Left cardiac atrium (tissue), 4 donors: Measurements from ENCODE around the gene KCNK15. TPM values are rescaled to one million over a fixed set of nuclear protein-coding genes. Genes with fewer than 3 reads are reported as not detected.

Experiments used
- ATAC-seq, 2 donors: fragments of 200-7000 bp; cut with Tn5 transposase; one replicate each; pipeline ENCODE4 v1.9.1; 2020; ENCODE audit warnings: mild to moderate bottlenecking in 2 of 2, moderate library complexity in 2 of 2
- DNase-seq: peaks from one replicate; pipeline ENCODE4 v3.0.0-alpha.2; 2020
- intact Hi-C, 2 donors: fragments of 100-400 bp; cut with DNase I; formaldehyde crosslinking; loops; one replicate each; pipeline versions ENCODE4 v1.14.1 to v1.15.1; 2022 to 2023
- total RNA-seq, 2 donors: library from RNA; stranded (reverse); fragmentation: NEBNext Ultra II Directional; extraction: Animal tissue kit (Norgen Biotek cat#: 25700); gene quantifications; one replicate each; pipeline ENCODE4 v1.2.1, GENCODE V29; 2021
- donor health status: DM: no; HTN: yes; CAD: no.
- donor health status: DM: no; HTN: yes; CAD: no; lungs with severe emphysema.
- donor health status: DM: yes; HTN: yes; CAD: no.
- donor health status: Dilated cardiomyopathy.

The KCNK15 gene
- total RNA-seq, 2 donors from 2014 or later, result 2.2 to 2.6 TPM

DNA sequence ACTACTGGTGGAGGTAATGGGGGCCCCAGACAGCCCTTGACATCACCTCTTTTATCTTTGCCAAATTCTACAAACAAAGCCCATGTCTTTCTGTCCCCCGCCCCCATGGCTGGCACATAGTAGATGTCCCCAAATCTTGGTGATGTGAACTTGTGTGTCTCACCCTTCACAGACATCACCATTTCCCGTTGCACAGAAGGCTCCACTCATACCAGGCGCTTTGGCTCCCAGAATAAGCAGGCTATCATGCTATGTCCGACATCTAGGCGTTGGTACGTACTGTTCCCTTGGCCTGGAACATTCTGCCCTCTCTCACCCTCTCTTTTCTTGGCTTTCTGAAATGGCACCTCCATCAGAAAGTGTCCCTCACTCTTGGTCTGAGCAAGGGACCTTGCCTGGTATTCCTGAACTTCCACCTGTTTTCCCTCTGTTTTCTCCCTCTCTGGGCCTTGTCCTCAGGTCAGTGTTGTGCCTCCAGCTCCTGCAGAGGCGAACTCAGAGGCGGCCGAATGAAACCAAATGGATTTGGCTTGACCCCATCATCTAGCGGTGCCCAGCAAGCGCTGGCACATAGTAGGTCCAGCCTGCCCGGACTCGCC lies 31.5 kb upstream of the KCNK15 start:
- peak; percentile 32 to 42 for ATAC-seq
- intact Hi-C loops, result no loop called here
- DNase-seq, result peak; percentile 61

DNA sequence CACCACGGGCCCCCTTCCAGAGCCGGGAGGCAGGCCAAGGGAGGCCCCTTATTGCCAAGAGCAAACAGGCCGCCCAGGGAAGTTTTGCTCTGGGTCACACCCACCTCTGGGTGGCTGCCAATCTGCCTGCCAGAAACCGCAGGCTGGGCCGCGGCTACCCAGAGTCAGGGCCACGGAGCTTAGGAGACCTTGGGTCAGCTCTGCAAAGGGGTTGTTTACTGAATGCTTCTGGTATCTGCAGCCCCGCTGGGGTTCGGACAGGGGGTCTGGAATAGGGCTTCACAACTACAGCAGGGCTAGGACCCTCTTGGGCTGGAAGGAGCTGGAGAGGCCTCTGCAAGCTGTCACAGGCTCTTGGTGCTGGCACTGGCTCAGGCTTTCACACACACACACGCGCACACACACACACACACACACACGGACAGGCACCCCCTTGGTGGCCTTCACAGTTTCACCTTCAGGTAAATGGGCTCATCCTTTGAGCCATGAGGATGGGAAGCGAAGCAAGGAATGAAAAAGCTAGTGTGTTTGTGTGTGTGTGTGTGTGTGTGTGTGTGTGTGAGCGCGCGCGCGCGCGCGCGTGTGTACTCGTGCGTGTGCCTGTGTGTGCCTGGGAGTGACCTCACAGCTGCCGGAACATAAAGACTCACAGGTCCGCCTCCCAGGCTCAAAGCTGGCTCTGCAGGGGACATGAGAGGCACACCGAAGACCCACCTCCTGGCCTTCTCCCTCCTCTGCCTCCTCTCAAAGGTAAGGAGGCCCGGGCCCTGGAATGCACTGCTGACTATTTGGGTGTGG lies 30.8 kb upstream of the KCNK15 start, which contains the start of gene CCN5:
TSS of gene CCN5 (plus strand) at position 669 of the 798 bp plus-strand sequence. CDS start at position 691, 22 bp downstream.
- peak; percentile 82 to 86 for ATAC-seq
- intact Hi-C loops, result no loop called here

DNA sequence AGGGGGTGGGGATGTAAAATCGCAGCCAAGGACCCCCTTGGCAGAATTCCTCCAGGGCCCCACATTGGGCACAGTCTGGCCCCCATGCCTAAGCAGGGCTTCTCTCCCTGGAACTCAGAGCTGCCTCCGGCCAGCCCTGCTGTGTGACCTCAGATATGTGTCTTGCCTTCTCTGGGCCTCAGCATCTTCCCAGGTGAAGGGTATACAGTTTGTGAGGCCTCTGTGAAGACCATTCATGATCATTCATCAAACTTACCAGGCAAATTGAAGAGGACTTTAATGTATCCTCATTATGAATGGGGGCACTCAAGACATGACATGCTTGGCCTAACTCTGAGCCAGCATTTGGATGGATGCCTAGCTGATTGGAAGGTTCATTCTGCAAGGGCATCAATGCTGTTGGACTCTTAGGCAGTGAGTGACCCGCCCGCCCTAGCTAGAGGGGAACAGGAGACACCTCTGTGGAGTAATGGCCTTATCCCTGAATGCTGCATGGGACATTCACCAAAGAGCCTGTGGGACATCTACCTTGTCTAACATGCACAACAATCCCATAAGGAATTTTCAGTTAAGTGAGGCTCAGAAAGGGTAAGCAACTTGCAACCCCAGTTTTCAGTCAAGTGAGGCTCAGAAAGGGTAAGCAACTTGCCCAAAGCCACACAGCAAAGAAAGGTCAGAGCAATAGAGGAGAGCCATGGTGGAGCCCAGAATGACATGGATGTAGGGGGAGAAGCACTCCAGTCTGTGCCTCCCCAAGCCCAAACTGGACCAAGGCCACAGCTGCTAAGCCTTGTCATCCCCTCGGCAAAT lies 30.0 kb upstream of the KCNK15 start:
- DNase-seq, result no peak
- intact Hi-C loops, result no loop called here
- ATAC-seq, result no peak

More for the DNA sequence above, 30.8 kb upstream of the KCNK15 start, which contains the start of gene CCN5:
- DNase-seq, result peak; percentile 94

DNA sequence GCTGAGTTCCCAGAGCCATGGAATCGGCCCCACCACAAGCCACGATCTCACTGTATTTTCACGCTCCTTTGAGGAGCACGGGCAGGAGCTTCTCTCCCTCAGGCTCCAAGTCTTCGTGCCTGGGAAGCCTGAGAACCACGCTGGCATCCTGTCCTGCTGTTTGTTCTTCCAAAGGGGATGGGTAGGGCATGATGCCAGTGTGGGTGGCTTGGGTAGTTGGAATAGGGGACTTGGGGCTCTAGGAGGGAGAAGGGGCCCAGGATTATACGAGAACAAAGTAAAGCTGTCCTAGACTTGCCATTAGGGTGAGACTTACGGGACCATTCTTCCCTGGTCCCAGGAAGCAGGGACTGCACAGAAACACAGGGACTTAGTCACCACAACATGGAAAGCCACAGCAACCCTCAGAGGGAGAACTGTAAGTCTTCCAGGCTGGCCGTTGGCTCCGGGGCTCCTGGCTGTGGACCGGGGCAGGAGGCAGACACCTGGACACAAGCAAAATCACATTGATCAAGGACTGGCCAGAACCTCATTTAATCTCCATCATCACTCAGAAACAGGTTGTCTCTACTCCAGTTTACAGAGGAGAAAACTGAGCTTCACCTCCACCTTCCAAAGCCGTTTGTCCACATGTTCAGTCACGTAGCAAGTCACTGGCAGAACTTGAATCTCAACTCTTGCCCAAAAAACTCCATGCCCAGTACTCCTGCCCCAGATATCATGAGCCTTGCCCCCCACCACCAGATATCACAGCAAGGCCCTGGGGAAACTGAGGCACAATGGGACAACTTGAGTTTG lies 29.2 kb upstream of the KCNK15 start:
- ATAC-seq, result no peak
- DNase-seq, result no peak
- intact Hi-C loops, result no loop called here

DNA sequence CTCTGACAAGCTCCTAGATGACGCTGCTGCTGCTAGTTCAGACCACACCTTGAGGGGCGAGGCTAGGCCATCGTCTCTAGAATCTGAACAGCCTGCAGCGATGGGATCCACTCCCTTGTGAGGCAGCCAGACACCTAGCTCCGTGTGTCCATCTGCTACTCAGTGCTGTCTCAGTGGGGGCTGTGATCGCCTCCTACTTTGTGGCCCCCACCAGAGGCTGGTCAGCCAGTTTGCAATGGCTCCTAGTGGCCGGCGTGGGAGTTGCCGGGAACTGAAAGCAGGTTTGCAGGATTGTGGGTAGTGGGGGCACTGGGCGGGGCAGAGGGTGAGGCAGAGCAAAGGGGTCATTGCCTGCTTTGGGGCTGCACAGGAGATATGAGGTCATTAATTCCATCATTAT lies 27.7 kb upstream of the KCNK15 start:
- no peak for DNase-seq
- intact Hi-C loops, result no loop called here
- ATAC-seq, result no peak

DNA sequence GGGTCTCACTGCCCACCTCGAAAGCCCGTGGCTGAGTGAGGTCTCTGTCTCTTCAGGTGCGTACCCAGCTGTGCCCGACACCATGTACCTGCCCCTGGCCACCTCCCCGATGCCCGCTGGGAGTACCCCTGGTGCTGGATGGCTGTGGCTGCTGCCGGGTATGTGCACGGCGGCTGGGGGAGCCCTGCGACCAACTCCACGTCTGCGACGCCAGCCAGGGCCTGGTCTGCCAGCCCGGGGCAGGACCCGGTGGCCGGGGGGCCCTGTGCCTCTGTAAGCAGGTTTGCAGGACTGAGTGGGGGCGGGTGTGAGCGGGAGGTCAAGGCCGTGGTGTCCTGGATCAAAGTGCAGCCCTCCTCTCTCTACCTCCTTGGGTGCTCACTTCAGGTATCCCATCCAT lies 25.8 kb upstream of the KCNK15 start:
- intact Hi-C loops, result no loop called here
- DNase-seq, result no peak
- no peak for ATAC-seq

DNA sequence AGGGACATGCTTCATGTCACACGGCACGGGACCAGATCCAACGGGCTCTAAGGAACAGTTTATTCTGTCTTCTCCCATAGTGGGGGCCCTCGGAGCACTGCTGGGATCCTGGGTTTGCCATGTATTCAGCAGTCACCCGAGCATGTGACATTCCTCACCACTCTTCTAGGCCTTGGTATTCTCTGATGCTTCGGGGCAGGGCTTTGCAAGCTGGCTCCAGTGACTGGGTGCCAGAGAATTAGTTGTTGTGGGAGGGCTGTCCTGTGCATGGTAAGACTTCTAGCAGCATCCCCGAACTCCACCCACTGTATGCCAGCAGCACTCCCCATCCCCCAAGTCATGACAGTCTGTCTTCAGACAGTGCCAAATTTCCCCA lies 25.1 kb upstream of the KCNK15 start:
- intact Hi-C loops, result no loop called here
- peak; percentile 70 to 75 for ATAC-seq
- DNase-seq, result no peak

DNA sequence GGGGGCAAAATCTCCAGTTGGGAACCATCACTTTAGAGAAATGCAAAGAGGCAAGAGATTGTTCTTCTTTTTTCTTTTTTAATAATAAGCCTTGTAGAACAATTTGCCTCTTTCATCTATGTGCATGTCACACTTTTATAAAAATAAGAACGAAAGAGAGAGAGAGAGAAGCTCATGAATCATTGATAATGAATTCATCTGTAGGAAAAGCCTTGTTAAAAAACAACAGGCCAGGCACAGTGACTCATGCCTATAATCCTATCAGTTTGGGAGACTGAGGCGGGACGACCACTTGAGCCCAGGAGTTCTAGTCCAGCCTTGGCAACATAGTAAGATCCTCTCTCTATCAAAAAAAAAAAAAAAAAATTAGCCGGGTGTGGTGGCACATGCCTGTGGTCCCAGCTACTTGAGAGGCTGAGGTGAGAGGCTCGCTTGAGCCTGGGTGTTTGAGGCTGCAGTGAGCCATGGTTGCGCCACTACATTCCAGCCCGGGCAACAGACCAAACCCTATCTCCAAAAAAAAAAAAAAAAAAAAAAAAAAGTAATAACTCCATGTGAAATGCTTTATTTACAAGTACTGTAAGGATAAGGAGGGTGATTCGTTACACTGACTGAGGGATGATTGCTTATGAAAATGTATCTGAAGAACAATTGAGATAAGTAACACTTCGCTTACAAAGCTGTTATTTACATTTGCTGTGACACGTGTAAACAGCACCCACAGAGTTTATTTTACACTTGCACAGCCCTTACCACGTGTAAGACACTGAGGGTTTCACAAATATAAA lies 24.5 kb upstream of the KCNK15 start:
- DNase-seq (peak; percentile 59), ATAC-seq (peak; percentile 46 to 69)
- intact Hi-C loops, result no loop called here

DNA sequence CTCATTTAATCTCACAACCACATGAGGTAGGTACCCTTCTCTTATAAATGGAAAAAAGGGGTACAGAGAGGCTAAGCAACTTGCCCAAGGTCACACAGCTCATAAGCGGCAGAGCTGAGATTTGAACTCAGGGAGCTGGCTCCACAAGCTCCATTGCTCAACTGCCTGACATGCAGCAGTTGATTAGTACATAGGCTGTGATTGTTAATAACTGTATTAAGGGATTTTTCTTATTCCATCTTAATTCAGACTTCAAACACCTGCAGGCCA lies 23.9 kb upstream of the KCNK15 start:
- no peak for ATAC-seq
- DNase-seq, result no peak
- intact Hi-C loops, result no loop called here

DNA sequence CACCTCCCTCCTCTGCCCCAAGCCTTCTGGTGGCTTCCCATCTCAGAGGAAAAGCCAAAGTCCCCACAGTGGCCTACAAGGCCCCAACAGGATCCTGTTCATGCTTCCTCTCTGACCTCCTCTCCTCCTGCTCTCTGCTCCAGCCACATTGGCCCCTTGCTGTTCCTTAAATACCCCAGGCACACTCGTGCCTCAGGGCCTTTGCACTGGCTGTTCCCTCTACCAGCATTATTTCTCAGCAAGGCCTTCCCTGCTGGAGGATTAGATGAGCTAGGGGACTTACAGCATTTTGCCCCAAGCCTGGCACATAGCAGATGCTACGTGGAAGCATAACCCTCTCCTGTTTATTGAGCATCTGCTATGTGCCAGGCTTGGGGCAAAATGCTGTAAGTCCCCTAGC lies 22.7 kb upstream of the KCNK15 start:
- DNase-seq, result no peak
- ATAC-seq, result no peak
- intact Hi-C loops, result no loop called here

DNA sequence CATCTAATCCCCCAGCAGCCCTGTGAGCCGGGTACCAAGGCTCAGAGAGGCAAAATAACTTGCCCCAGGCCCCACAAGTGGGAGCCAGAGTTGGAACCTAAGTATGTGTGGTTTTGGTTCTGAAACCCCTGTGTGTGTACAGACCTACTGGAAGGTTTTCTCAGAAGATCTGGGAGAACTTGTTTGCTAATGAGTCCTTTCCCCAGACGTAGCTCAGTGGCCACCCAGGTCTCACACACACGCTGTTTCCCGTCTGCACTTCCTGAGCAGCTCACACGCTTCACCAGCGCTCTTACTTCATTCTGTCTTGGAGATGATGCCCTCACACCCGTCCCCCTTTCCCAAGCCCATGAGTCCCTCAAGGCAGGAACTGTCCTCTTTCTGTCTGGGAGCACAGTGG lies 22.3 kb upstream of the KCNK15 start:
- ATAC-seq (no peak), DNase-seq (no peak)
- intact Hi-C loops, result no loop called here

DNA sequence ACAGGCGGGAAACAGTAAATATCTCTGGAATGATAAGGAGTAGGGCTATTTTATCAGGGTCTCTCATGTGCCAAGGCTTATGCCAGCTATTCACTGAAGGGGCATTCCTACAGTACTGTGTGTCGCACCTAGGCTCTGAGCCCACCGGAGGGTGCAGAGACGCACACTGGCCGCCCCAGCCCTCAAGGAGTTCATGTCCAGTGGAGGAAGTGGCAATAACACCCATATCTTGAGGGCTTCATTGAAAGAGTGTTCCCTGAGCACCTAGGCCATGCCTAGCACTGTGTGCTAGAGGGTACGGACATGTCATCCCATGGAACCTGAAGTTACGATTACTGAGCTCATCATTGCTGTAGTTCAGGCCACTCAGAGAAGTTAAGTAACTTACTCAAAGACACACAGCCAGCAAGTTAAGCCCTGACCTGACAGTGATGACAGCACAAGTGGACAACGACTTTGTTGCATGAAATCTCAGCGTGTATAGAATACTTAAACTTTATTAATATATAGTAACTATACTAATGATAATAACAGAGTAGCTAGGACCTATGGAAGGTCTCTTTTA lies 21.8 kb upstream of the KCNK15 start:
- DNase-seq (no peak), ATAC-seq (no peak)
- intact Hi-C loops, result no loop called here

DNA sequence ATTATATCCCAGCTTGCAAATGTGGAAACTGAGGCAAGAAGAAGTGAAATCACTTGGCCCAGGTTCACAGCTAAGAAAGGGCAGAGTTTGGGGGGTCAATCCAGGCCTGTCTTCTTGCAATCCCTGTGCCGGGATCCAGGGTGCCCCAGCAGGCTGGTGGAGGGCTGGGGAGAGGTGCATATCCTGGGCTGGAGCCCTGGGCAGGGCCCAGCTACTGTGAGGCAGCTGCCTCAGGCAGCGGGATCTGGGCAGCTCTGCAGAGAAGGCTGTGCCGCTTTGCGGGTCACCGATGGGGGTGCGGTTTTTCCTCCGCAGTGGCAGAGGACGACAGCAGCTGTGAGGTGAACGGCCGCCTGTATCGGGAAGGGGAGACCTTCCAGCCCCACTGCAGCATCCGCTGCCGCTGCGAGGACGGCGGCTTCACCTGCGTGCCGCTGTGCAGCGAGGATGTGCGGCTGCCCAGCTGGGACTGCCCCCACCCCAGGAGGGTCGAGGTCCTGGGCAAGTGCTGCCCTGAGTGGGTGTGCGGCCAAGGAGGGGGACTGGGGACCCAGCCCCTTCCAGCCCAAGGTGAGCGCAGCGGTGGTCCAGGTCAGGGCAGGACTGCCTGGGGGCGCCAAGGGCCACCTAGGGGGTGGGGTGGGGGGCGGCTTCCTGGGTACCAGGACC lies 21.1 kb upstream of the KCNK15 start:
- intact Hi-C loops, result no loop called here
- DNase-seq (no peak), ATAC-seq (no peak)

DNA sequence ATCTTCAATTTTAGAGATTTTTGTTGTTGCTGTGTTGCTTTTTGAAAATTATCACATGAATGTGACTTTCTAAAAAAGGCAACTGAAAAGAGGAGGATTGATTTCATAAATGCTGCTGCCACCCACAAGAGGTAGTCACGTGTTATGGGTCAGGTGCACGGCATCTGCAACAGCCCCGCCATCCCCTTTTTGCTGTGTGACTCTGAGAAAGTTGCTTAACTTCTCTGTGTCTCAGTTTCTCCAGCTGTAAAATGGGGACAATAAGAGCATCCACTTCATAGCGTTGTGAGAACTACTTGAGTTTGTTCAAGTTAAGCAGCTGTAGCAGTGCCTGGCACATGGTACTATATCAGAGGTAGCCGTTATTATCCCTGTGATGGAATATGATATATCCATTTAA lies 19.8 kb upstream of the KCNK15 start:
- ATAC-seq (no peak), DNase-seq (no peak)
- intact Hi-C loops, result no loop called here

DNA sequence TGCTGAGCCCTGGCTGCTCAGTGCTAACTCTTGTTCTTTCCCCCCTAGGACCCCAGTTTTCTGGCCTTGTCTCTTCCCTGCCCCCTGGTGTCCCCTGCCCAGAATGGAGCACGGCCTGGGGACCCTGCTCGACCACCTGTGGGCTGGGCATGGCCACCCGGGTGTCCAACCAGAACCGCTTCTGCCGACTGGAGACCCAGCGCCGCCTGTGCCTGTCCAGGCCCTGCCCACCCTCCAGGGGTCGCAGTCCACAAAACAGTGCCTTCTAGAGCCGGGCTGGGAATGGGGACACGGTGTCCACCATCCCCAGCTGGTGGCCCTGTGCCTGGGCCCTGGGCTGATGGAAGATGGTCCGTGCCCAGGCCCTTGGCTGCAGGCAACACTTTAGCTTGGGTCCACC lies 18.6 kb upstream of the KCNK15 start:
- DNase-seq (no peak), ATAC-seq (no peak)
- intact Hi-C loops, result no loop called here

DNA sequence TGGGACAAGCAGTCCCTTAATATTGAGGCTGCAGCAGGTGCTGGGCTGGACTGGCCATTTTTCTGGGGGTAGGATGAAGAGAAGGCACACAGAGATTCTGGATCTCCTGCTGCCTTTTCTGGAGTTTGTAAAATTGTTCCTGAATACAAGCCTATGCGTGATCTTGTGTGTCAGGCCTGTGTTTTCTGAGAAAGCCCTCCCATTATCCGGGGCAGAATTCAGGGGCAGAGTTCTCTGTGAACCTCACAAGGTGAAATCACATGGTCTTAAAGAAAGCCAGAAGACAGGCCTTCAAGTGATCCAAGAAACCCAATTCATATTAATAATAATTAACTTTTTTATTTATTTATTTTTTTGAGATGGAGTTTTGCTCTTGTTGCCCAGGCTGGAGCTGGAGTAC lies 18.0 kb upstream of the KCNK15 start:
- DNase-seq (no peak), ATAC-seq (no peak)

DNA sequence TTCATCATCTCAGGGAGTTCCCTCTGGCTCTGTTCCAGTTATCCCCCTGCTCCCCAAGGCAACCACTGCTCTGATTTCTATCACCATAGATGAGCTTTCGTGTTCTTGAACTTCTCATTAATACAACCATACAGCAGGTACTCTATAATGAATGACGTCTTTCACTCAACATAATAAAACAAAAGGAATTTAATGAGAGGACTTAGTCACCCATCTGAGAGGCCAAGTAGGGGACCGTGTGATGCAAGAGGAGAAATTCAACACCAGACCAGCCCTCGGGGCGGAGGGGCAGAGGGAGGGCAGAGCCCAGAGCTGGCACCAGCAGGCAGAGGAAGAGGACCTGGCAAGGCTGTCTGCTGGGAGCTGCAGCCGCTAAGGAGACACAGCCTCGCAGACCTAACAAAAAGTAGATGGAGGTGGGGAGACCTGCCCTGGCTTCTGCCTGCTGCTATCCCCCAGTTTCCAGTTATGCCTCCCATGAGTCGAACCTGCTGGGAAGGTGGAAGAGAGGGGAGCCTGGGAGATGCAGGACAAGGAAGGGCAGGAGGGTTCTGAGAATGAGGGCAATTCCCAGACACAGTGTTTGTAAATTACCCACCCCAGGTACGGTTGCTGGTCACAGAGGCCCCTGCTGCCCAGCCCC lies 16.7 kb upstream of the KCNK15 start:
- intact Hi-C loops, result no loop called here
- DNase-seq (peak; percentile 69), ATAC-seq (peak; percentile 86 to 91)

More for the DNA sequence above, 18.0 kb upstream of the KCNK15 start:
- intact Hi-C loops, result no loop called here
